HG02610 (cell line): ENCODE results near the gene SGMS1.
A peak's percentile ranks its signal among the peaks of the same experiment; 100 is the strongest.
"Not testable (repeated sequence)": the region's sequence is repeated elsewhere in the genome, so short reads cannot be mapped to it uniquely, and the experiment has no call there.

ENCODE experiments used
- ATAC-seq: cut with Tn5 transposase; IDR thresholded peaks from one replicate; pipeline ENCODE4 v1.9.1; 2021; ENCODE audit warnings: mild to moderate bottlenecking, moderate library complexity; ENCODE audit not compliant: unreplicated experiment

Gene SGMS1

GRCh38 chr10:50623663-50624412, at the start of gene SGMS1:
Gene SGMS1, minus strand, starts transcription at chr10:50623956. Its CDS starts 279,842 bp downstream, at chr10:50344114.
- peak; percentile 27 for ATAC-seq

DNA sequence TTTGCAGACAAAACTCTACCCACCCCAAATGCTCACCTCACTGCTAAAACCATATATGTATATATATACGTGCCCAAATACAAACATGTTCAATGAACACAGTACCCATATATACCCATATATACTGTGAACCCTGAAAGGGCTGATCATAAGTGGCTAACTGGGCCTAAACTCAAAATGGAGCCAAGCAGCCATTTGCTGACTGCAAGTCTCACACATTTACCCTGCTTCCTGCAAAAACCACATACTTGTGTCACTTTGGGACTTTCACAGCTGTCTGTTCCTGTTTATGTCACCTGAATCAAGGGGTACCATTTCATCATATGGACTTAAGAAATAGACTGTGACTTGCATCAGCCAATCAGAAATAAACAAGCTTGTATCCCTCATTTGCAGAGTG, 48.4 kb upstream of the SGMS1 start:
- not testable (repeated sequence) for ATAC-seq

GRCh38 chr10:50671645-50672044, 47.9 kb upstream of the SGMS1 start:
- ATAC-seq: not testable (repeated sequence)

- ATAC-seq: not testable (repeated sequence)
These were observed 46.2 kb upstream of the SGMS1 start for GRCh38 chr10:50669957-50670356.

DNA sequence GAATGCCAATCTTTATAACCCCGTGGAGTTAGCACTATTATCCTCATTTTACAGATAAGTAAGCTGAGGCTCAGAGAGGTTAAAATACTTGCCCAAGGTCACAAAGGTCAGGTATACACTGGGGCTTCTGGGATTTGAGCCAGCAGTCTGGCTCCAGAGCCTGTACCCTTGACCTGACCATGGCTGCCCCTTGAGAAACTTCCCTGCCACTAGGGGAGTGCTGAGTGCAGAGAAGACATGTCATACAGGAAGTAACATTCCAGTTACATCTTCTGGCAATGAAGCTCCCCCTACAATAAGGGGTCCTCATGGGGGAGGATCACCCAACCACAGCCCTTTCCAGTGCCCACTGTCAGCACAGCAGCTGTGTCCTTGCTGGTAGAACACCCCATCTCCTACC, 43.6 kb upstream of the SGMS1 start:
- ATAC-seq: not testable (repeated sequence)

DNA sequence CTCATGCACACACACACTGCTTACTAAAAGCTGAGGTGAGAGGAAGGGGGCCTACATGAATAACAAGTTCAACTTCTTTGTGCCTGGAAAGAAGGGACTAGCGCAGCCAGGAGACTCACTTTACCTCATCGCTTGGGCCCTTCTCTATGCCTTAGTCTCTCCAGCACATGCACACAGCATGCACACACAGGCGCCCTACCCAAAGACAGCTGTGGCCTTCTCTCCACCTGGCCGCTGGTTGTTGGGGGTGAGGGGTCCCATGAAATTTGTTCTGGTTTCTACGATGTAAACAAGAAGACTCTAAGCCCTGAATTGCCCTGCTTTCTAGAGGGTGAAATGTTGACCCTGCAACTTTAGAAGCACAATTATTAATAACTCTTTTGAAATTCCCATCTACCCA, 38.7 kb upstream of the SGMS1 start:
- not testable (repeated sequence) for ATAC-seq

DNA sequence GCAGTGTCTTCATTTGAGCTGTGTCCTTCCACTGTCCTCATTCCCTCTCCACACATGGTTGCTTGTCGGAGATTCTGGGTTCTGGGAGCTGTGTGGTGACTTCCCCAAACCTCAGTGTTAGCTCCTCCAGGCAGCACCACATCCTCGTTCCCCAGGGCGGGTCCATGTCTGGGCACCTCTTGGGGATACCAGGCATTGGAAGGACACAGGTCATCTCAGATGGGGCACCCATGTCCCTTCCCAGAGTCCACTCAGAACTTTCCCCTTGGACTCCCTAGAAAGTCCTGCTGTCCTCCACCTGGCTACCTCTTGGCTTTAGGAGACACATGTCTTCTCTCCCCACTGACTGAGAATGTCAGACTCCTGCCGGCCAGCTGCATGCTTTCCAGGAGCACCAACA, 37.8 kb upstream of the SGMS1 start:
- ATAC-seq: not testable (repeated sequence)

DNA sequence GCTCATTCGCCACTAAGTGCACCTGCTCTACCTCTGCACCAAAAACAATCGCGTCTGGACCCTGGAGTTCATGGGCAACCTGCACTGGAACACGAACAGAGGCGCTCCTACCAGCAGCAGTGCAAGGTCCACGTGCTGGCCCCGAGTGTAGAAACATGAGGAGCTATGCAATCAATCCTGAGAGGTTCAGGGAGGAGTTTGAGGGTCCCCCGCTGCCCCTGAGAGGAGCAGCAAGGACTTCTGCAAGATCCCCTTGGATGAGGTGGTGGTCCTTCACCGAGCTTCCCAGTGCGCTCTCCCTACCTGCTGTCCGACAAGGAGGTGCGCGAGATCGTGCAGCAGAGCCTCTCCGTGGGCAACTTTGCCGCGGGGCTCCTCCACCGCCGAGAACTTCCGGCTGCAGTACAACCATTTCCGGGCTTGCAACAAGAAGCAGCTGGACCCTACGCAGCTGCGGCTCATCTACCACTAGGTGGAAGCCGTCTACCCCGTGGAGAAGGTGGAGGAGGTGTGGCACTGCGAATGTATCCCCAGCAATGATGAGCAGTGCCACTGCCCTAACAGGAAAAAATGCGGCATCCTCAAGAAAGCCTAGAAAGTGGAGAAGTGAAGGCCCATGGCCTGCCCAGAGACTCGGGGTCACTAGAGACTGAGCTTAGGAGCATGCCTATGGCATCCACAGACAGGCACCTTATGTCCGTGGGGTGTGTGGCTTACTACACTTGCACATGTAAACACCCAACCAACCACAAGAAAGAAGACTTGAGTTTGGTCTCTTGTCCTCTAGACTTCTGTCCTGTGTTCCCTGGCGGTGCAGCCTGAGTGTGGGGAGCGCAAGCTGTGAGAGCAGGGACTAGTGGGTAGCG, 36.3 kb upstream of the SGMS1 start:
- peak; percentile 96 for ATAC-seq

- ATAC-seq: not testable (repeated sequence)
These were observed 35.5 kb upstream of the SGMS1 start for GRCh38 chr10:50659016-50659864.

- ATAC-seq: no peak
These were observed 34.4 kb upstream of the SGMS1 start for GRCh38 chr10:50658165-50658564.

DNA sequence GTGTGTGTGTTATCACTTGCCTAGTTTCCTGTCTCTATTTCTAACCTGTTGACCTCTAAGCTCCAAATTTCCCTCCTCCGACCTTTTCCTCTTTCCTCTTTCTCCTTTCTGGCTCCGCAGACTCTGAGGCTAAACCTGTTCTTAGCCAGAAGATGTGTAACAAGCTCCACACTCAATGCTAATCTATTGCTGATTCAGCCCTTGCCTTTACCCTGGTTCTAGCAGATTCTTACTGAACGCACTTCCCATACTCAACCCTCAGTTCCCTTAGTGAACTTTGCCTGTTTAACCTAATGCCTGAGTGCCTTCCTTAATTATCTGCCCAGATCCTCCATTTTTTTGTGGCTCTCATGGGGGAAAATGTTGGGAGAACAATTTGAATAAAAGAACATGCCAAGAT, 30.0 kb upstream of the SGMS1 start:
- no peak for ATAC-seq

GRCh38 chr10:50653142-50653541, 29.4 kb upstream of the SGMS1 start:
- peak; percentile 36 for ATAC-seq

DNA sequence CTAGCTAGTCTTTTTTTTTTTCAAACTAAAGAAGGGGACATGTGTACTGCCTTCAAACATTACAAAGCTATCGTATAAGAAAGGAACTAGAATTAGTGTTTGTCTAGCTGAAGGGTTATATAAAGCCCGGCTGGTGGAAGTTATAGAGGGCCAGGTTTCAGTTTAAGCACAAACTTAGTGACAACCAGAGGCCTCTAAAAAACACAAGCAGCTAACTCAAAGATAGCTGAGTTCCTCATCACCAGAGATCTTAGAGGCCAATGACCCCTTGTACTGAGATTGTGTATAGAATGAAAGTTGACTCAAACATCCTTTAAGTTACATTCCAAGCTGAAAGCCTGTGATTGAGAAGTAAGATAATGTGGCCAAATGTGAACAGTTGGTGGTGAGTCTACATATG, 28.1 kb upstream of the SGMS1 start:
- ATAC-seq: no peak

DNA sequence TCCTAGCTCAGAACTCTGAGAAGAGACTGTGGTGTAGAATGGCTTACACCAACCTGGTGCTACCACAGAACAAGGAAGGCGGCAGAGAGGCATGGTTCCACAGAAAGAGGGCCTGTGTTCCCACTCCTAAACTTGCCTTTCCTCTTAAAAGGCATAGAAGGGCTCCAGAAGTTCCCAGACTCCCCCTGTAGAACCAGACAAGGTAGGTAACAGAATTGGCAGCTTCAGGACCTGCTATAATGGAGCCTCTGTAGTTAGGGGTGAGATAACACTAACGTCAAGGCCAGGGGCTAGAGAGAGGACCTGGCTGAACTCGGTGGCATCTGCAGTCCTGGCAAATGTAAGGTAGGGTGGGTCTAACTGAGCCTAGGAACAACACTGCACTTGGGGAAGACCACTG, 26.7 kb upstream of the SGMS1 start:
- no peak for ATAC-seq

- ATAC-seq: no peak
These were observed 25.1 kb upstream of the SGMS1 start for GRCh38 chr10:50648935-50649227.

DNA sequence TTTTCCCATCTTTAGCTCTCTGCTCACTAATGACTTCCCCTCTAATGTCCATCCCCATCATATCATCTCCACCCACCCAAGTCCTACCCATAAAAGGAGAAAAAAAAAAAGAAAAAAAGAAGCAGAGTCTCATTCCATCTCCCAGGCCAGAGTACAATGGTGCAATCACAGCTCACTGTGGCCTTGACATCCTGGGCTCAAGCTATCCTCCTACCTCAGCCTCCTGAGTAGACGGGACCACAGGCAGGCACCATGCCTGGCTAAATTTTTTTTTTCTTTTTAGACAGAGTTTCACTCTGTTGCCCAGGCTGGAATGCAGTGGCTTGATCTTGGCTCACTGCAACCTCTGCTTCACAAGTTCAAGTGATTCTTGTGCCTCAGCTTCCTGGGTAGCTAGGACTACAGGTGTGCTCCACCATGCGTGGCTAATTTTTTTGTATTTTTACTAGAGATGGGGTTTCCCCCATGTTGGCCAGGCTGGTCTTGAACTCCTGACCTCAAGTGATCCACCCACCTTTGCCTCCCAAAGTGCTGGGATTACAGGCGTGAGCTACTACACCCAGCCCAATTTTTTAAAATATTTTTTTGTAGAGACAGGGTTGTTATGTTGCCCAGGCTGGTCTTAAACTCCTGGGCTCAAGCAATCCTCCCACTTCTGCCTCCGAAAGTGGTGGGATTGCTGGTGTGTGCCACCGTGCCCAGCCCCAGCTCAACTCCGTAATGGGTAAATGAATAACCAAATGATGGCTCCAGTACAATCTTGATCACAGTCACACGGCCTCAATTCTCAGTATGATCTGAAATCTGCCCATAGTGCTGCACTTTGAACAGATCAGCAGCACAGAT, 24.6 kb upstream of the SGMS1 start:
- ATAC-seq: peak; percentile 67

GRCh38 chr10:50647350-50647749, 23.6 kb upstream of the SGMS1 start:
- ATAC-seq: not testable (repeated sequence)

- ATAC-seq: no peak
These were observed 21.5 kb upstream of the SGMS1 start for GRCh38 chr10:50645236-50645635.

DNA sequence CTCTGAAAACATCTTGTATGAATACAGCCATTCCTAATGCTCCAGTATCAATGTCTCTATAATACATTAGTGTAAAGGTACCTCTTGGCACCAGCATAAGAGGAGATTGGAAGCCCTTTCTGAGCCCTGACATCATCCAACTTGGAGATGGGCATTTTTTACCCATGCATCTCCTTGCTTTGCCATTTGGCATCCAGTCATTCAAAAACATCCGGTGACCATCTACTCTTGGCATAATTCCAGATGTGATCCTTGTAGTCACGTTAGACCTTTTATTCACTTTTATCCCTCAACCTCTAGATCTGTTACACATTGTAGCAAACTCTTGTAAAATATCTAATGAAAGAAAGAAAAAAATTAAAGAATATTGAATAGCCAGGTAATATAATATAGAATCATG, 17.9 kb upstream of the SGMS1 start:
- ATAC-seq: no peak

- ATAC-seq: no peak
These were observed 16.5 kb upstream of the SGMS1 start for GRCh38 chr10:50640238-50640637.
